HepG2 (cell line): Measurements from ENCODE around the gene PPP2R5B. TPM values are rescaled to one million over a fixed set of nuclear protein-coding genes. Genes with fewer than 3 reads are reported as not detected.
A peak's percentile ranks its signal among the peaks of the same experiment; 100 is the strongest.

Source experiments
- FOXO1 ChIP-seq: sonication (generic); formaldehyde crosslinking; IDR thresholded peaks from 2 replicates; pipeline ENCODE4 v1.4.0; 2020; ENCODE audit warnings: missing genetic modification reagents
- HNRNPLL ChIP-seq: fragments of 200-400 bp; formaldehyde crosslinking; IDR thresholded peaks from 2 replicates; pipeline ENCODE4 v1.6.1; 2017; ENCODE audit warnings: mild to moderate bottlenecking, low read depth, low read length; ENCODE audit not compliant: poor library complexity, severe bottlenecking
- MZF1 ChIP-seq: sonication (generic); formaldehyde crosslinking; IDR thresholded peaks from 2 replicates; pipeline ENCODE4 v1.8.1; 2023; ENCODE audit warnings: mild to moderate bottlenecking, missing genetic modification reagents, borderline replicate concordance
- NFYB ChIP-seq: sonication (generic); formaldehyde crosslinking; IDR thresholded peaks from 2 replicates; pipeline ENCODE4 v1.4.0; 2020; ENCODE audit warnings: missing genetic modification reagents
- POGZ ChIP-seq: sonication (generic); formaldehyde crosslinking; IDR thresholded peaks from 2 replicates; pipeline ENCODE4 v1.4.0; 2020; ENCODE audit warnings: mild to moderate bottlenecking, missing genetic modification reagents
- RFX1 ChIP-seq: fragments of 450-650 bp; IDR thresholded peaks from 2 replicates; pipeline ENCODE4 v1.6.1; 2017
- SALL2 ChIP-seq: sonication (generic); formaldehyde crosslinking; IDR thresholded peaks from 2 replicates; pipeline ENCODE4 v1.8.1; 2023; ENCODE audit warnings: mild to moderate bottlenecking, missing genetic modification reagents, inconsistent platforms
- STAG1 ChIP-seq: sonication (generic); formaldehyde crosslinking; IDR thresholded peaks from 2 replicates; pipeline ENCODE4 v1.4.0; 2020; ENCODE audit warnings: missing genetic modification reagents
- TBX3 ChIP-seq: fragments of 450-650 bp; IDR thresholded peaks from 2 replicates; pipeline ENCODE4 v1.6.1; 2017; ENCODE audit warnings: antibody characterized with exemption, mild to moderate bottlenecking, inconsistent platforms, borderline replicate concordance
- YY1 ChIP-seq: IDR thresholded peaks from 2 replicates; pipeline ENCODE4 v1.6.1; 2011; ENCODE audit warnings: low read length, low read depth, moderate library complexity, mild to moderate bottlenecking; ENCODE audit not compliant: insufficient read depth, insufficient replicate concordance
- ZNF530 ChIP-seq: sonication (generic); formaldehyde crosslinking; IDR thresholded peaks from 2 replicates; pipeline ENCODE4 v1.5.0; 2020; ENCODE audit warnings: low read depth, mild to moderate bottlenecking, missing genetic modification reagents
- ZNF781 ChIP-seq: sonication (generic); formaldehyde crosslinking; IDR thresholded peaks from 2 replicates; pipeline ENCODE4 v1.5.1; 2020; ENCODE audit warnings: borderline replicate concordance, mild to moderate bottlenecking, missing genetic modification reagents; ENCODE audit errors: not compliant biosample characterization
- polyA plus RNA-seq, 8 experiments: library from polyadenylated mRNA; depleted of rRNA in 3 of 8; stranded (reverse) in 7 of 8; unstranded in 1 of 8; fragments of >200 nt; fragmentation: Illumina TruSeq in 4 of 8; extraction: Trizol in 4 of 8; gene quantifications; 2 replicates each; pipeline versions ENCODE4 v1.2.1 to v1.2.3, GENCODE V29; 2011 to 2016; ENCODE audit warnings: low read depth in 4 of 8, missing spikeins in 1 of 8, mixed read lengths in 1 of 8; ENCODE audit not compliant: insufficient read depth in 1 of 8
- total RNA-seq, 5 experiments: library from RNA; depleted of rRNA; stranded (reverse); fragments of >200 nt; fragmentation: Illumina TruSeq; extraction: Trizol; gene quantifications; 2 replicates each; pipeline ENCODE4 v1.2.3, GENCODE V29; 2016; ENCODE audit warnings: low read depth in 1 of 5
- TF ChIP-seq, protein P1 (sequence below): sonication (generic); formaldehyde crosslinking; IDR thresholded peaks from 2 replicates; pipeline ENCODE4 v1.5.1; 2020; ENCODE audit warnings: missing genetic modification reagents, mild to moderate bottlenecking, borderline replicate concordance
- TF ChIP-seq, protein P2 (sequence below): sonication (generic); formaldehyde crosslinking; IDR thresholded peaks from 2 replicates; pipeline ENCODE4 v1.4.0; 2020; ENCODE audit warnings: mild to moderate bottlenecking, missing genetic modification reagents
- TF ChIP-seq, protein P3 (sequence below): sonication (generic); formaldehyde crosslinking; IDR thresholded peaks from 2 replicates; pipeline ENCODE4 v1.8.0; 2022; ENCODE audit warnings: low read depth, missing genetic modification reagents
- TF ChIP-seq, protein P4 (sequence below), 2 experiments: sonication (generic) in 1 of 2; formaldehyde crosslinking in 1 of 2; IDR thresholded peaks; 2 replicates each; pipeline versions ENCODE4 v1.4.0 to v1.6.1; 2018 to 2020; ENCODE audit warnings: missing genetic modification reagents in 2 of 2, borderline replicate concordance in 1 of 2, low read depth in 1 of 2, mild to moderate bottlenecking in 1 of 2, missing biosample characterization in 1 of 2

The PPP2R5B gene
- total and polyA plus RNA-seq, 2 of the 13 experiments (the other 11 are each of a cell fraction or from before 2014, with no cell fraction given) = 2.3 to 8.3 TPM

DNA sequence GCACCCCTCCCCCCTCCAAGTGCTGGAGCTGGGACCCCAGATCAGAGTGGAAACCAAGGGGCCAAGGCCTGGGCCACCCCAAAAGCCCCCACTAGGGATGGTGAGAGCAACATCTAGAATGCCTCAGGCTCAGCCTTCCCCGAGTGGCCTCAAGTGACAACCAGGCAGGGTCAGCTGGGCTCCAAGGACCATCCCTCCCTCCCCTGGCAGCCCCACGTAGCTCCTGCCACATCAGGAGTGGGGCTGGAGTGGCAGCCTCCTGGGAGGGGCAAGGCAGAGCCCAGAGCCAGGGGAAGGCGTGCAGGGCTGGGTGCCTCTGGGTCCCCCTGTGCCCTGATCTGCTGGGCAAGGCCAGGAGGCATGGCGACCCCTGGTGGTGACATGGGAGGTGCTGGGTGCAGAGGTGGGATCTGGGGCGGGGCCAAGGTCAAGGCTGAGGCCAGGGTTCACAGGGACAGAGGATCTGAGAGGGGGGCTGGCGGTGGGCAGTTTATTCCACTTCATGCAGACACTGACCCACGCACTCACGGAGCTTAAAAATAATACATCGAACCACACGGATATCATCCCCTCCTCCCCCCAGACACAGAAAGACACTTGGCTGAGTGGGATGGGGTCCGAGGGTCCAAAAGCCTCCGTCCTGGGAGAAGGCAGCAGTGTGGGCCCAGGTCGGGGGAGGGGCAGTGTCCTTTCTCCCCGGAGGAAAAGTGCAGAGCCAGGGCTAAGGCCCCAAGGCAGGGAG is 30.2 kb upstream of the PPP2R5B start (continued):
- TF ChIP-seq NFYB (CRISPR knock-in tag) = no peak
- TF ChIP-seq, protein P1, sequence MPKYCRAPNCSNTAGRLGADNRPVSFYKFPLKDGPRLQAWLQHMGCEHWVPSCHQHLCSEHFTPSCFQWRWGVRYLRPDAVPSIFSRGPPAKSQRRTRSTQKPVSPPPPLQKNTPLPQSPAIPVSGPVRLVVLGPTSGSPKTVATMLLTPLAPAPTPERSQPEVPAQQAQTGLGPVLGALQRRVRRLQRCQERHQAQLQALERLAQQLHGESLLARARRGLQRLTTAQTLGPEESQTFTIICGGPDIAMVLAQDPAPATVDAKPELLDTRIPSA (CRISPR knock-in tag) = no peak
- peak; percentile 78; the same call in 1 of the 2 replicates for TF ChIP-seq FOXO1
- no peak for TF ChIP-seq HNRNPLL
- TF ChIP-seq, protein P2, sequence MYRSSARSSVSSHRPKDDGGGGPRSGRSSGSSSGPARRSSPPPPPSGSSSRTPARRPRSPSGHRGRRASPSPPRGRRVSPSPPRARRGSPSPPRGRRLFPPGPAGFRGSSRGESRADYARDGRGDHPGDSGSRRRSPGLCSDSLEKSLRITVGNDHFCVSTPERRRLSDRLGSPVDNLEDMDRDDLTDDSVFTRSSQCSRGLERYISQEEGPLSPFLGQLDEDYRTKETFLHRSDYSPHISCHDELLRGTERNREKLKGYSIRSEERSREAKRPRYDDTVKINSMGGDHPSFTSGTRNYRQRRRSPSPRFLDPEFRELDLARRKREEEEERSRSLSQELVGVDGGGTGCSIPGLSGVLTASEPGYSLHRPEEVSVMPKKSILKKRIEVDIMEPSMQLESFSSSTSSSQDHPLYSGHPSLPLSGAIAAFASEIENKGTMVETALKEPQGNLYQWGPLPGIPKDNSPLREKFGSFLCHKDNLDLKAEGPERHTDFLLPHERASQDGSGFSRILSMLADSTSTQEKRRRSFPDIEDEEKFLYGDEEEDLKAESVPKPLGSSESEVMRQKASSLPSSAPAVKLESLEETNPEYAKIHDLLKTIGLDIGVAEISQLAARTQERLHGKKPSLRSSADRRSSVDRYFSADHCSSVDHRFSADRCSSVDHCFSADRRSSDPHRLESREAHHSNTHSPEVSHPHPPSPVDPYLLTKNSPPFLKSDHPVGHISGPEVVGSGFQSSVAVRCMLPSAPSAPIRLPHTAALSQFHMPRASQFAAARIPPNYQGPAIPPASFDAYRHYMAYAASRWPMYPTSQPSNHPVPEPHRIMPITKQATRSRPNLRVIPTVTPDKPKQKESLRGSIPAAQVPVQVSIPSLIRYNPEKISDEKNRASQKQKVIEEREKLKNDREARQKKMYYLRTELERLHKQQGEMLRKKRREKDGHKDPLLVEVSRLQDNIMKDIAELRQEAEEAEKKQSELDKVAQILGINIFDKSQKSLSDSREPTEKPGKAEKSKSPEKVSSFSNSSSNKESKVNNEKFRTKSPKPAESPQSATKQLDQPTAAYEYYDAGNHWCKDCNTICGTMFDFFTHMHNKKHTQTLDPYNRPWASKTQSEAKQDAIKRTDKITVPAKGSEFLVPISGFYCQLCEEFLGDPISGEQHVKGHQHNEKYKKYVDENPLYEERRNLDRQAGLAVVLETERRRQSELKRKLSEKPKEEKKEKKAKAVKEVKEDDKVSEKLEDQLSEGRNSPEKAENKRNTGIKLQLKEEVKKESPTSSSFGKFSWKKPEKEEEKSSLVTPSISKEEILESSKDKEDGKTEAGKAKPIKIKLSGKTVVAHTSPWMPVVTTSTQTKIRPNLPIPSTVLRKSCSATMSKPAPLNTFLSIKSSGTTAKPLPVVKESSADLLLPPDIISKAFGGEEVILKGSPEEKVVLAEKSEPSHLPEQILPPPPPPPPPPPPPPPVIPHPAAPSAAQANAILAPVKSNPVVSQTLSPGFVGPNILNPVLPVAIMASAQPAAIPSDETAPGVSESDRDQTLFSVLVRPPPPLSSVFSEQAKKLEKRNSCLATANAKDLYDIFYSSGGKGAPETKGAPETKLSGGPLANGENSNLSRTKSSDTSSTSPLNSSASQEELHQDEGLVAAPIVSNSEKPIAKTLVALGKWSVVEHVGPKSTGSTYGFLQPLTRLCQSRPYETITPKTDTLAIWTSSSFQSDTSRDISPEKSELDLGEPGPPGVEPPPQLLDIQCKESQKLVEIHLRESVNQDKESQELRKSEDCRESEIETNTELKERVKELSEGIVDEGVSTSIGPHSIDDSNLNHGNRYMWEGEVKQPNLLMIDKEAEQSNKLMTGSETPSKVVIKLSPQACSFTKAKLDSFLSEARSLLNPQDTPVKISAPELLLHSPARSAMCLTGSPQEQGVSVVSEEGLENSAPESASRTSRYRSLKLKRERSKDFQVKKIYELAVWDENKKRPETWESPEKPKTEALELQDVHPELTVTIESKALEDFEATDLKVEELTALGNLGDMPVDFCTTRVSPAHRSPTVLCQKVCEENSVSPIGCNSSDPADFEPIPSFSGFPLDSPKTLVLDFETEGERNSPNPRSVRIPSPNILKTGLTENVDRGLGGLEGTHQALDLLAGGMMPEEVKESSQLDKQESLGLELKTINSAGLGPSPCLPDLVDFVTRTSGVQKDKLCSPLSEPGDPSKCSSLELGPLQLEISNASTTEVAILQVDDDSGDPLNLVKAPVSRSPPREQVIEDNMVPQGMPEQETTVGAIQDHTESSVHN (CRISPR knock-in tag) = no peak
- no peak for TF ChIP-seq ZNF530 (CRISPR knock-in tag)
- peak; percentile 87 for TF ChIP-seq STAG1
- TF ChIP-seq, protein P3, sequence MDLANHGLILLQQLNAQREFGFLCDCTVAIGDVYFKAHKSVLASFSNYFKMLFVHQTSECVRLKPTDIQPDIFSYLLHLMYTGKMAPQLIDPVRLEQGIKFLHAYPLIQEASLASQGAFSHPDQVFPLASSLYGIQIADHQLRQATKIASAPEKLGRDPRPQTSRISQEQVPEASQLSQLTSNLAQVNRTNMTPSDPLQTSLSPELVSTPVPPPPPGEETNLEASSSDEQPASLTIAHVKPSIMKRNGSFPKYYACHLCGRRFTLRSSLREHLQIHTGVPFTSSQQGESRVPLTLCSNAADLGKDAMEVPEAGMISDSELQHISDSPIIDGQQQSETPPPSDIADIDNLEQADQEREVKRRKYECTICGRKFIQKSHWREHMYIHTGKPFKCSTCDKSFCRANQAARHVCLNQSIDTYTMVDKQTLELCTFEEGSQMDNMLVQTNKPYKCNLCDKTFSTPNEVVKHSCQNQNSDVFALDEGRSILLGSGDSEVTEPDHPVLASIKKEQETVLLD (CRISPR knock-in tag) = no peak
- TF ChIP-seq POGZ (CRISPR knock-in tag) = peak; percentile 70; the same call in 1 of the 2 replicates
- TF ChIP-seq, protein P4, sequence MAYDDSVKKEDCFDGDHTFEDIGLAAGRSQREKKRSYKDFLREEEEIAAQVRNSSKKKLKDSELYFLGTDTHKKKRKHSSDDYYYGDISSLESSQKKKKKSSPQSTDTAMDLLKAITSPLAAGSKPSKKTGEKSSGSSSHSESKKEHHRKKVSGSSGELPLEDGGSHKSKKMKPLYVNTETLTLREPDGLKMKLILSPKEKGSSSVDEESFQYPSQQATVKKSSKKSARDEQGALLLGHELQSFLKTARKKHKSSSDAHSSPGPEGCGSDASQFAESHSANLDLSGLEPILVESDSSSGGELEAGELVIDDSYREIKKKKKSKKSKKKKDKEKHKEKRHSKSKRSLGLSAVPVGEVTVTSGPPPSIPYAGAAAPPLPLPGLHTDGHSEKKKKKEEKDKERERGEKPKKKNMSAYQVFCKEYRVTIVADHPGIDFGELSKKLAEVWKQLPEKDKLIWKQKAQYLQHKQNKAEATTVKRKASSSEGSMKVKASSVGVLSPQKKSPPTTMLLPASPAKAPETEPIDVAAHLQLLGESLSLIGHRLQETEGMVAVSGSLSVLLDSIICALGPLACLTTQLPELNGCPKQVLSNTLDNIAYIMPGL (CRISPR knock-in tag; IDR thresholded peaks at IDR 0.05; ENCODE audit: borderline replicate concordance in 1 of 2, low read depth in 1 of 2) = peak; percentile 94
- no peak for TF ChIP-seq RFX1
- peak; percentile 19 for TF ChIP-seq YY1
- peak; percentile 76; the same call in 1 of the 2 replicates for TF ChIP-seq SALL2 (CRISPR knock-in tag)
- peak; percentile 61 for TF ChIP-seq ZNF781
- peak; percentile 67; the same call in 1 of the 2 replicates for TF ChIP-seq TBX3
- 0 out of 2 replicates have a peak, but pooled peaks have one; percentile 78 for TF ChIP-seq MZF1
